ENCODE measurements around the gene PLCB4. TPM values are rescaled to one million over a fixed set of nuclear protein-coding genes. Genes with fewer than 3 reads are reported as not detected.

The PLCB4 gene
- total RNA-seq, 1 donor = 0.21 TPM

DNA sequence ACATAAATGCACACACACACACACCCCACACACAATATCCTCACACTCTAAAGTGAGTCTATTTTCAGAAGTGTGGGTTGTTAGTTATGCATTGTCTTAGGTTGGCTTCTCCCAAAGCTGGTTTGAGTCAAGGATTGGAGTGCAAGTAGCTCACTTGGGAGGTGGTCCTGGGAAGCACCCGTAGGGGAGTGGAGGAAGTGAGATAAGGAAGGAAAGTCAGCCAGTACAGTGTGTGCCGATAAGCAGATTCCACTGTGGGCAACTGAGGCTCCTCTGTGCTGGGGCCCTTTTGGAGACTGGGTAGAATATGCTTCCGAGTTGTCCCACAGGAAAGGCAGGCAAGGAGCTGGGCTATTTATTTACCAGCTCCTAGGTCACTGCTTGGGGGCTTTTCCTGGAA, 67.2 kb downstream of the PLCB4 start:
- Histone ChIP-seq H3K4me1 (ENCODE audit: insufficient read depth, low read length) (no peaks in the 10 kb centered on the region), H3K27me3 (ENCODE audit: insufficient read depth, low read length) (no peaks in the 10 kb centered on the region), H3K9me3 (ENCODE audit: low read depth, low read length) (peaks cover 5% of the 10 kb centered on the region), H3K4me3 (ENCODE audit: low read length) (no peak overlapping the region)

DNA sequence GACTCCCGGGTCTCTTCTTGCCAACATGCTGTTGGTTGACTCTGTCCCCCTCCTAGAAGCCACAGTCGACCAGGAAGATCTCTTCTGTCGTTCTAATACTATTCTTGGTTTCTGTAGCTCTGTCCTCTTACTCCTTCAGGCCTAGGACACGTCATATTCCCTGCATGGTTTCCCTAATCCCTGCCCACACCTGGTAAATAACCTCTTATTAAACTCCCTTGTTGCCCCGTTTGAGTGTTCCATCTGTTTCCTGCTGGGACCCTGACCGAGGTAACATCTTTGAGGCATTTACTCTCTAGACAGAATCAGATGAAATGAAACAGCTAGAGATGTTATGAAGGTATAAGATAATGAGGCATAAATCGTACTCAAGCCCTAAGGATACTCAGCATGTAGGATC, 68.1 kb downstream of the PLCB4 start:
- Histone ChIP-seq H3K4me3 (ENCODE audit: low read length) (no peak overlapping the region), H3K27me3 (ENCODE audit: insufficient read depth, low read length) (no peaks in the 10 kb centered on the region), H3K9me3 (ENCODE audit: low read depth, low read length) (peaks cover 5% of the 10 kb centered on the region), H3K4me1 (ENCODE audit: insufficient read depth, low read length) (no peaks in the 10 kb centered on the region)

DNA sequence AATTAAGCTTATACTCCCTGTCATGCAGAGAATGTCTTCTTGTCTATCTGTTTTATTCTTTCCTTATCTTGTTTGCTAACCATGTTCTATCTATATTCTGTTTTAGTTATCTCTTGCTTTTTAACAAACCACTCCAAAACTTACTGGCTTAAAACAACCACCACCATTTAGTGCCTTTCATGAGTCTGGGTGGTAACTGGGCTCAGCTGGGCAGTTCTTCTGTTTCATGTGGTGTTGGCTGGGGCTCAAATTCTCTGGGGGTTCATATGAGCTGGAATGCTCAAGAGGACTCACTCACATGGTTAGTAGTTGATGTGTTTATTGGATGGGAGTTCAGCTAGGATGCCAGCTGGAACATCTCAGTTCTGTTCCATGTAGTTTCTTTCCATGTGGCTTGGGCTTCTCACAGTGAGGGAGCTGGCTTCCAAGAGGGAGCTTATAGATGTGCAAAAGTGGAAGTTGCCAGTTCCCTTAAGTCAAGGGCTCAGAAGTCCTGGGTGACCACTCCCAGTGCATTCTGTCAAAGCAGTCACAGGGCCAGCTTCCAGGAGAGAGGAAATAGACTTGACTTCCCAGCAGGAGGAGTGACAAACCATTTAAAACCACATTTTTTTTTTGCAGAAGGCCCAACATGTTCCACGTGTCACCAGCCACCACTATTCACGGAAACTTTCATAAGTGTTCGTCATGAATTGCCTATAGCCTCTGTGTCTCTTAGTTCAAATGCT, 70.4 kb downstream of the PLCB4 start:
- H3K4me3 ChIP-seq (ENCODE audit: low read length) = no peak overlapping the region
- no peaks in the 10 kb centered on the region for H3K9me3 ChIP-seq (ENCODE audit: low read depth, low read length)
- no peaks in the 10 kb centered on the region for H3K4me1 ChIP-seq (ENCODE audit: insufficient read depth, low read length)
- H3K27me3 ChIP-seq (ENCODE audit: insufficient read depth, low read length) = no peaks in the 10 kb centered on the region

DNA sequence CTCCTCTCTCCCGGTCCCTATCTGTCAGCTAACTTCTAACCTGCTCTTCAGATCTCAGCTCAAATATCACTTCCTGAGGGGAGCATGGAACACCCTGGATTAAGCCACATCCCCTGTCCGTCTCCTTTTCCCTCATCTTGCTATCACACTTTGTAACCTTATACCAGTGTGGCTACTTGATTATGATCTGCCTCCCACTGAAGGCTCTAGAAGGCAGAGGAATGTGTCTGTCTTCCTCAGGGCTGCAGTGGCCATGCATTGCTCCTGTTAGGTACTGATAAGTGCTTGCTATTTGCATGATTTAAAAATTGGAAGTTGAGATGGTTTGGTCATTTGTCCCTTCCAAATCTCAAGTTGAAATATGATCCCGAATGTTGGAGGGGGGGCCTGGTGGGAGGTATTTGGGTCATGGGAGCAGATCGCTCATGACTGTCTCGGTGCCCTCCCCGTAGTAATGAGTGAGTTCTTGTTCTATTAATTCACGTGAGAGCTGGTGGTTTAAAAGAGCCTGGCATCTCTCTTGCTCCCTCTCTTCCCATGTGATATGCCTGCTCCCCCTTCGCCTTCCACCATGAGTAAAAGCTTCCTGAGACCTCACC, 71.4 kb downstream of the PLCB4 start:
- Histone ChIP-seq H3K27me3 (ENCODE audit: insufficient read depth, low read length) (no peaks in the 10 kb centered on the region), H3K4me1 (ENCODE audit: insufficient read depth, low read length) (no peaks in the 10 kb centered on the region), H3K9me3 (ENCODE audit: low read depth, low read length) (no peaks in the 10 kb centered on the region), H3K4me3 (ENCODE audit: low read length) (no peak overlapping the region)

DNA sequence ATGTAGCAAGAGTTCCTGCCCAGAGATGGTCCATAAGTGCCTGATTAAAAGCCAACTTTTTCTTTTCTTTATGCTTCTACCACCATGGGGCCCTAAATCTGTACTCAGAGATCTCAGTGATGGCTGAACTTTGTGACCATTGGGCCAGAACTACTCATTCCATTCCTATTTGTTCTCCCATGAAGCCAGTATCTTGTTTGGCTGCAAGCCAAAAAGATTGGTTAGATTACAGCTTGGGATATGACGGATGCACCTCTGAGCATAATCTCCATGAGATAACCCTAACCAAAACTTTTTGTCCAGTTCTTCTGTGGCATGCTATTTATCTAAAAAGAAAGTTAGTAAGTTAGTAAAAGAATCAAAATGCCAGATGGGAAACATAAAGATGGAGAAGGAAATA, 72.2 kb downstream of the PLCB4 start:
- H3K4me1 ChIP-seq (ENCODE audit: insufficient read depth, low read length) = no peaks in the 10 kb centered on the region
- H3K9me3 ChIP-seq (ENCODE audit: low read depth, low read length) = no peaks in the 10 kb centered on the region
- no peaks in the 10 kb centered on the region for H3K27me3 ChIP-seq (ENCODE audit: insufficient read depth, low read length)
- H3K4me3 ChIP-seq (ENCODE audit: low read length) = no peak overlapping the region

DNA sequence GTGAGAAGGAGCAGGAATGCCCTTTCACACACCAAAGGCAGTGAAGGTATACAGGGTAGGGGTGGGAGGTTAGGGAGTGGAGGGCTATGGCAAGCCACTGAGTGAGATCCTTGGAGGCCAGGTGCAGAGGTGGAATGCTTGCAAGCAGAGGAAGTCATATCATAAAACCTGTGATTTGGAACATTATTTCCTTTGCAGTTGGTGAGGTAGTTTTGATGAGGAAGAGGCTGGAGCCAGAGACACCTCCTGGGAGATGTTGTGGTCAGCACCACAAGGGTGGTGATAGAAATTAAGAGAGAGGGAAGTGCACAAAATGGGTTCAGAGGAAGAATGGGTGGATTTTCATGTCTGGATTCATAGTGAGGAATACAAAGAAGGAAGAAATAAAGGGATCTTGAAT, 73.0 kb downstream of the PLCB4 start:
- Histone ChIP-seq H3K27me3 (ENCODE audit: insufficient read depth, low read length) (no peaks in the 10 kb centered on the region), H3K4me1 (ENCODE audit: insufficient read depth, low read length) (no peaks in the 10 kb centered on the region), H3K4me3 (ENCODE audit: low read length) (no peak overlapping the region), H3K9me3 (ENCODE audit: low read depth, low read length) (no peaks in the 10 kb centered on the region)

DNA sequence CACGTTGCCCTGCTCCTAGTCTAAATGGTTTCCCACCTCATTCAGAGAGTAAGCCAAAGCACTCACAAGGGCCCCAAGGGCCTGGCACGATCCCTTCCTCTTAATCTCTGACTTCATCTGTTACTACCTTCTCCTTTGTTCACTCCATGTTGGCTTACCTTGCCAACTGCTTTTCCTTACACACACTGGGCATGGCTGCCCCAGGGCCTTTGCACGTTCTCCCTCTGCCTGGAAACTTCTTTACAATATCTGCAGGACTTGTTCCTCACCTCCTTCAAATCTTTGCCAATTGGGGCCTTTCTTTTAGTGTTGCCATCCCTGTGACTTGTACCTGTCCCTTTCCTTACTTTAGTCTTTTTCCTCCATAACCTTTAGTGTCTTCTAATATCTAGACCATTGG, 73.9 kb downstream of the PLCB4 start:
- Histone ChIP-seq H3K4me1 (ENCODE audit: insufficient read depth, low read length) (no peaks in the 10 kb centered on the region), H3K4me3 (ENCODE audit: low read length) (no peak overlapping the region), H3K9me3 (ENCODE audit: low read depth, low read length) (no peaks in the 10 kb centered on the region)

DNA sequence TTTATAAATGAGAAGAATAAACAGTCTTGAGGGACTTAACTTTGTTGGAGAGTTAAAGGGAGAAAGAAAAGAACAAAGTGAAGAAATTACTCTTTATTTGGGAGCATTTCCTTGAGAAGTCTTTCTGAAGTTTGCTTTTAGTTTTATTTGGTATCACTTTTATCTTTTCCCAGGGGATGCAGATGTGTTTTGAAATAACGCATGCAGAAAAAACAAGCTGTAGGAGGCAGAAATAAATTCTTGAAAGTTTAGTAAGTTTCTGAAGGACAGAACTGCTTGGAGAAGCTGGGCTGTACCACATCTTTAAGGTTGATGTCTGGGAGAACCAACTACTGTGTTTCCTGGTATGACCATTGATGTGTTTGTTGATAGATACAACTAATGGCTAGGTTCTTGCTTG, 75.0 kb downstream of the PLCB4 start:
- no peaks in the 10 kb centered on the region for H3K27me3 ChIP-seq (ENCODE audit: insufficient read depth, low read length)
- no peaks in the 10 kb centered on the region for H3K4me1 ChIP-seq (ENCODE audit: insufficient read depth, low read length)
- H3K9me3 ChIP-seq (ENCODE audit: low read depth, low read length) = no peaks in the 10 kb centered on the region
- no peak overlapping the region for H3K4me3 ChIP-seq (ENCODE audit: low read length)

More for the DNA sequence above, 73.9 kb downstream of the PLCB4 start:
- H3K27me3 ChIP-seq (ENCODE audit: insufficient read depth, low read length) = no peaks in the 10 kb centered on the region

DNA sequence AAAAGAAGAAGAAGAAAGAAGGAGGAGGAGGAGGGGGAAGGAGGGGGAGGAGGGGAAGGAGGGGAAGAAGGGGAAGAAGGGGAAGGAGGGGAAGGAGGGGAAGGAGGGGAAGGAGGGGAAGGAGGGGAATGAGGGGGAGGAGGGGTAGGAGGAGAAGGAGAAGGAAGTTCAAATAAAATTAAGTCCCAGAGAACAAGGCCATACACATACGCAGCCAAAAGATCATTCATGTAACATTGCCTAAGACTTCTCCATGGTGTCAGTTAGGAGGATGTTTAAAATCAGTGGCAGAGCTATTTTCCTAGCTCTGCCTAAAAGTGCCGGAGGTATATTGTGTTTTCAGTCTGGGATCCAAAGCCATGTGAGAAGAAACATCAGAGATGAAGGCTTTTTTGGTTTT, 75.8 kb downstream of the PLCB4 start:
- Histone ChIP-seq H3K4me1 (ENCODE audit: insufficient read depth, low read length) (no peaks in the 10 kb centered on the region), H3K4me3 (ENCODE audit: low read length) (no peak overlapping the region), H3K27me3 (ENCODE audit: insufficient read depth, low read length) (no peaks in the 10 kb centered on the region), H3K9me3 (ENCODE audit: low read depth, low read length) (no peaks in the 10 kb centered on the region)

DNA sequence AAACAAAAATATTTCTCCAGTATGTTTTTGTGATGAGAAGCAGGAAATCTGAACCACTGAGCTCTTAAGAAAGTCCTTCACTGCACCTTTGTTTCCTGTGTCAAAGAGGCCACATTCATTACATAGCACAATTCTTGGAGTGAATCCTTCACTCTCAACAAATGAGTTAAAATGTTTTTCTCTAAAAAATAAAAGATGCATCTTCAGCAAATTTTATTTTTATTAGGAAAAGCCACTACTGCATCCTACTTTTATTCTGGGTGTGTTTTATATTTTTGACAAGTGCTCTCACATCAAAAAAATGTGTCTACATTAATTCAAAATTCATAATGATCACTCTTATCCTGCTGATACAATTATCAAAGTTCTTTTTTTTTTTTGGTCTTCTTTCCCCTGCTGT, 76.3 kb downstream of the PLCB4 start:
- no peak overlapping the region for H3K4me3 ChIP-seq (ENCODE audit: low read length)
- H3K4me1 ChIP-seq (ENCODE audit: insufficient read depth, low read length) = no peaks in the 10 kb centered on the region
- no peaks in the 10 kb centered on the region for H3K27me3 ChIP-seq (ENCODE audit: insufficient read depth, low read length)
- no peaks in the 10 kb centered on the region for H3K9me3 ChIP-seq (ENCODE audit: low read depth, low read length)

DNA sequence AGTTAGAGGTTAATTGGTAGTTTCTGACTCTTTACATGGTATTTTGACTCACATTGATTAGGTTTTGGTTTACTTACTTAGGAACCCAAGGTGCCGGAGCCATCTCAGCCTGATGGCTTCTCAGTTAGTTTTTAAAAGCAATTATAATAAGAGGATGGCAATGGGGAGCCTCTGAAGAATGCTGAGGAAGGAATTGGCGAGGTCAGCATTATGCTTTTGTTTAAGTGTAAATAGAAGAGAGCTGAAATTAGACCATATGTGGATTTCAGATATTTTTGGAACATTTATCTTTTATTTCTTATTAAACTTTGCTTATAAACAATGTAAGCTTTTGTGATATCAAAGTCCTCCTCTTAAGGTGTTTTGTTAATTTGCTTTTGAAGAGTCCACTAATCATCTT, 77.8 kb downstream of the PLCB4 start:
- no peaks in the 10 kb centered on the region for H3K9me3 ChIP-seq (ENCODE audit: low read depth, low read length)
- H3K27me3 ChIP-seq (ENCODE audit: insufficient read depth, low read length) = no peaks in the 10 kb centered on the region
- no peak overlapping the region for H3K4me3 ChIP-seq (ENCODE audit: low read length)
- no peaks in the 10 kb centered on the region for H3K4me1 ChIP-seq (ENCODE audit: insufficient read depth, low read length)

DNA sequence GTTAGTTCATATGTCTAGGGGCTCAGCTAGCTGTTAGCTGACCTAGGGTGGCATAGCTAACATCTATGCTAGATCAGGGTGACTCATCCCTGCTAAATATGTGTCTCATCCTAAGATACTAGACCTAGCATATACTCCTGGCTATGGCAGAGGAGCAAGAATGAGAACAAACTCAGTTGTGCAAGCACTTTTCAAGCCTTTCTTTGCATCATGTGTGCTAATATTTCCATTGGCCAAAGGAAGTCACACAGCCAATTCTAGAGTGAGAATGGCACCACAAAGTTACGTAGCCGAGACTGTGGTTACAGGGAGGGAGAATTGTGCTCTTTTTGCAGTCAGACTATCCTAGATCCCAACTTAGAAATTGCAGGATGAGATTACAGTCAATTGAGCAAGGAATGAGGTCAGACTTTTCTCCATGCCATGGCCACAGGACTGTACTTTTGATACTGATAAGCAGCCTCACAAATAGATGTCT, 78.7 kb downstream of the PLCB4 start:
- H3K4me3 ChIP-seq (ENCODE audit: low read length) = no peak overlapping the region
- H3K27me3 ChIP-seq (ENCODE audit: insufficient read depth, low read length) = no peaks in the 10 kb centered on the region
- H3K4me1 ChIP-seq (ENCODE audit: insufficient read depth, low read length) = no peaks in the 10 kb centered on the region
- H3K9me3 ChIP-seq (ENCODE audit: low read depth, low read length) = no peaks in the 10 kb centered on the region

DNA sequence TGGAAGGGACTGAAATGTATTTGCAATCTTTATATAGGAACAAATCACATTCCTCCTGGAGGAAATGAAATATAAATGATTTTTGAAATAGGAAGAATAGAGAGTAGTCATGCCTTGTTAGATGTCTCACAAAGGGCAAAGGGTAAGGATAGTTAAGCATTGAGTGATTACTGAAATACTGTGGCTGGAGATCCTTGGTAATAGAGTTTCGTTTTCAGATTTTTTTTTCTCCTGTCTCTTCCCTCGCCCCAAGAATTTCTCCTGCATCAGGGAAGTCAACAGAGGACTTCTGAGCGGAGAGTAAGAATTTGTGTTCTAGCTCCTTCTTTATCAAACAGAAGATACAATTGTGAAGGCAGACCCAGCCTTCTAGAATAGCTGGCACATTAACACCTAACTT, 79.4 kb downstream of the PLCB4 start:
- H3K4me1 ChIP-seq (ENCODE audit: insufficient read depth, low read length) = no peaks in the 10 kb centered on the region
- H3K9me3 ChIP-seq (ENCODE audit: low read depth, low read length) = no peaks in the 10 kb centered on the region
- H3K4me3 ChIP-seq (ENCODE audit: low read length) = no peak overlapping the region
- H3K27me3 ChIP-seq (ENCODE audit: insufficient read depth, low read length) = no peaks in the 10 kb centered on the region

DNA sequence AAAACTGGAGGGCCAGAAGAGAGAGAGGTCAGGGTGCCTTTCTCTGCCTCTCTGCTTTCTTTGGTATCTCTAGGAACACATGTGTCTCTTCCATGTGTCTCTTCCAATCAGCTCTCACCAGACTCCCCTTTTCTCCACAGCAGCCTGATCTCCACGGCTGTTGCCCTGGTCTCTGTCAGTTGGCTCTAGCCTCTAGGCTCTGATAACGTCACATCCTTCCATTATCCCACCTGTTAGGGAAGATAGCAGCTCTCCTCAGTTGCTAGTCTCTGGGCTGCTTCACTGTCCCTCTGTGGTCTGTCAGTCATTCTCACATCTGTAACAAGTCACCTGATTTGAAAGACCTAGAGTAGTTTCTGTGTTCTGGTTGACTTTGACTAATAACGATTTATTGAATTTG, 80.2 kb downstream of the PLCB4 start:
- no peaks in the 10 kb centered on the region for H3K27me3 ChIP-seq (ENCODE audit: insufficient read depth, low read length)
- H3K4me3 ChIP-seq (ENCODE audit: low read length) = no peak overlapping the region
- no peaks in the 10 kb centered on the region for H3K9me3 ChIP-seq (ENCODE audit: low read depth, low read length)
- H3K4me1 ChIP-seq (ENCODE audit: insufficient read depth, low read length) = no peaks in the 10 kb centered on the region

DNA sequence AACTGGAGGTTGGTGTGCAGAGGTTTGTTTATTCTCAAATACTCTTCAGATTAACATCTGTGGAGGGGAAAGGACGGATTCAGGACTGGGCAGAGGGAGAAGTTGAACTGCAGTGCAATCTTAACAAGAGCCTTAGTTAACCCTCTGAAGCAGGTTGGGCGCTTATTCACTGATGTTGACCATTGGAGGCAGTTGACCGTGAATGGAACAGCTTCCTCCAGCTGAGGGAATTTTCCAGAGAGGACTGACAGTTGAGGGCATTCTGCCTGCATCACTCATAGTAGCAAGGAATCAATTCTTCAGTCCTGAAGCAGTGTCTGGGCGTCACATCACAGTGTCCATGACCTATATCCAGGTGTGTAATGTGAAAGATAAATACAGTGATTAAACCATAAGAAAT, 80.9 kb downstream of the PLCB4 start:
- Histone ChIP-seq H3K4me1 (ENCODE audit: insufficient read depth, low read length) (no peaks in the 10 kb centered on the region), H3K9me3 (ENCODE audit: low read depth, low read length) (no peaks in the 10 kb centered on the region), H3K27me3 (ENCODE audit: insufficient read depth, low read length) (no peaks in the 10 kb centered on the region), H3K4me3 (ENCODE audit: low read length) (no peak overlapping the region)

DNA sequence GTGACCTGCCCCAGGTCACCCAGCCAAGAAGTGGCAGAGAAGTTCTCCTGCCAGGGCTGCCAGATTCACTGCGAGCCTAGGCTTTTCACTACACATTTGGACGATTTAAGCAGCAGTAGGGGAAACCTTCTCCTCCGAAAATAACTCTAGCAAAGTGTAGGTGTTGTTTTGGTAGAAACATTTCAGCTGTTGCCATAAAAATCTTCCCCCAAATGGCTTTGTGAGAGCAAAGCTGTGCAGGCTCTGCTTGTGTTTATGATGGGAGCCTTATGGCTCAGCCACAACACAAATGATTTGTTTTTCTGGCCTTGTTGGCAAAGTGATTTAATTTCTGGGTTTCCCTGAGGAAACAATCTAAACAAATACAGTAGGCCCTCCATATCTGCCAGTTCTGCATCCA, 81.8 kb downstream of the PLCB4 start:
- Histone ChIP-seq H3K4me3 (ENCODE audit: low read length) (no peak overlapping the region), H3K27me3 (ENCODE audit: insufficient read depth, low read length) (no peaks in the 10 kb centered on the region), H3K4me1 (ENCODE audit: insufficient read depth, low read length) (no peaks in the 10 kb centered on the region), H3K9me3 (ENCODE audit: low read depth, low read length) (no peaks in the 10 kb centered on the region)

Data from mononuclear cell (primary cell).